Lower leg skin (tissue), 3 donors: ENCODE data around the gene PDK3.

Experiments used
- POLR2A ChIP-seq, 2 donors: fragments of 450-650 bp; IDR thresholded peaks; one replicate each; pipeline ENCODE4 v1.6.1; 2016 to 2017; ENCODE audit warnings: antibody characterized with exemption in 2 of 2, mild to moderate bottlenecking in 1 of 2, moderate library complexity in 1 of 2
- TF ChIP-seq, protein P1 (sequence below), 3 donors: fragments of 450-650 bp; IDR thresholded peaks; one replicate each; pipeline ENCODE4 v1.5.1; 2016; ENCODE audit warnings: antibody characterized with exemption in 3 of 3, mild to moderate bottlenecking in 3 of 3, moderate library complexity in 2 of 3

DNA sequence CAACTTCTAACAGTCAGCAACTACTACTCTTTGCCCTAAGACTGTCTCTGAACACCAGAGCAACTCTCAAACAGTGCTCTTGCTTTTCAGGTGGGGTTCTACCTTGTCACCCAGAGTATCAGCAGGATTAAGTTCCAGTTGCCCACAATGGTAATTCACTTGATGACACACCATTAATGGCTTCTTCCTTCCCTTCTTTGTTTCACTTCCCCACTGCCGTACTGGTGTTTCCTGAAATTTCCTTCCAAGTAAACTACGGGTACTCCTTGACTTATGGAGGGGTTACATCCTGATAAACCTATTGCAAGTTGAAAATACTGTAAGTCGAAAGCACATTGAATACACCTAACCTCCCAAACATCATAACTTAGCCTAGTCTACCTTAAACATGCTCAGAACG, 36.6 kb upstream of the PDK3 start:
- TF ChIP-seq, protein P1, sequence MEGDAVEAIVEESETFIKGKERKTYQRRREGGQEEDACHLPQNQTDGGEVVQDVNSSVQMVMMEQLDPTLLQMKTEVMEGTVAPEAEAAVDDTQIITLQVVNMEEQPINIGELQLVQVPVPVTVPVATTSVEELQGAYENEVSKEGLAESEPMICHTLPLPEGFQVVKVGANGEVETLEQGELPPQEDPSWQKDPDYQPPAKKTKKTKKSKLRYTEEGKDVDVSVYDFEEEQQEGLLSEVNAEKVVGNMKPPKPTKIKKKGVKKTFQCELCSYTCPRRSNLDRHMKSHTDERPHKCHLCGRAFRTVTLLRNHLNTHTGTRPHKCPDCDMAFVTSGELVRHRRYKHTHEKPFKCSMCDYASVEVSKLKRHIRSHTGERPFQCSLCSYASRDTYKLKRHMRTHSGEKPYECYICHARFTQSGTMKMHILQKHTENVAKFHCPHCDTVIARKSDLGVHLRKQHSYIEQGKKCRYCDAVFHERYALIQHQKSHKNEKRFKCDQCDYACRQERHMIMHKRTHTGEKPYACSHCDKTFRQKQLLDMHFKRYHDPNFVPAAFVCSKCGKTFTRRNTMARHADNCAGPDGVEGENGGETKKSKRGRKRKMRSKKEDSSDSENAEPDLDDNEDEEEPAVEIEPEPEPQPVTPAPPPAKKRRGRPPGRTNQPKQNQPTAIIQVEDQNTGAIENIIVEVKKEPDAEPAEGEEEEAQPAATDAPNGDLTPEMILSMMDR (IDR thresholded peaks at IDR 0.05) = no peak
- TF ChIP-seq POLR2A (IDR thresholded peaks at IDR 0.05) = no peak
